Lung (tissue), 12 donors: Measurements from ENCODE around the gene TMCC1. TPM values are rescaled to one million over a fixed set of nuclear protein-coding genes. Genes with fewer than 3 reads are reported as not detected.

ENCODE experiments used
- ATAC-seq: fragments of 200-7000 bp; cut with Tn5 transposase; one replicate; pipeline ENCODE4 v1.9.1; 2020; ENCODE audit warnings: moderate number of reproducible peaks; ENCODE audit not compliant: insufficient read depth, low FRiP score
- DNase-seq, 3 donors: peaks; one replicate each; pipeline ENCODE4 v3.0.0-alpha.2; 2013 to 2017
- H3K27ac ChIP-seq, 2 donors: one replicate each; pipeline ENCODE4 v1.5.1; 2013; ENCODE audit warnings: mild to moderate bottlenecking in 2 of 2, moderate library complexity in 2 of 2, control low read depth in 1 of 2, inconsistent platforms in 1 of 2, low read depth in 1 of 2, low read length in 1 of 2
- H3K27me3 ChIP-seq, 3 donors: one replicate each; pipeline ENCODE4 v1.5.1; 2013; ENCODE audit warnings: low read length in 2 of 3; ENCODE audit not compliant: control insufficient read depth in 3 of 3, insufficient read depth in 3 of 3
- H3K36me3 ChIP-seq, 4 donors: one replicate each; pipeline ENCODE4 v1.5.1; 2013; ENCODE audit warnings: low read length in 4 of 4, mild to moderate bottlenecking in 1 of 4, moderate library complexity in 1 of 4; ENCODE audit not compliant: control insufficient read depth in 4 of 4, insufficient read depth in 4 of 4
- H3K4me1 ChIP-seq, 5 donors: one replicate each; pipeline ENCODE4 v1.5.1; 2013; ENCODE audit warnings: low read length in 5 of 5, mild to moderate bottlenecking in 2 of 5, moderate library complexity in 1 of 5; ENCODE audit not compliant: control insufficient read depth in 5 of 5, insufficient read depth in 5 of 5
- H3K4me3 ChIP-seq: one replicate; pipeline ENCODE4 v1.5.1; 2013; ENCODE audit warnings: mild to moderate bottlenecking, control low read depth, moderate library complexity
- H3K9ac ChIP-seq, 2 donors: one replicate each; pipeline ENCODE4 v1.5.1; 2013; ENCODE audit warnings: low read length in 2 of 2, control low read depth in 1 of 2; ENCODE audit not compliant: insufficient read depth in 1 of 2
- H3K9me3 ChIP-seq, 4 donors: one replicate each; pipeline ENCODE4 v1.5.1; 2013; ENCODE audit warnings: low read length in 3 of 4, mild to moderate bottlenecking in 1 of 4, moderate library complexity in 1 of 4; ENCODE audit not compliant: control insufficient read depth in 4 of 4, insufficient read depth in 3 of 4
- WGBS, 2 donors: extraction: QIAGEN DNeasy Blood & Tissue Kit; methylation state at CpG; one replicate each; pipeline ENCODE4 v1.1.7; 2013; 5-methylcytosine and 5-hydroxymethylcytosine counted together
- polyA plus RNA-seq, 2 donors: library from polyadenylated mRNA; stranded (reverse); fragments of 200-250 nt; gene quantifications; one replicate each; pipeline ENCODE4 v1.2.1, GENCODE V29; 2013
- total RNA-seq, 2 donors: library from RNA; depleted of rRNA in 1 of 2; stranded (reverse); fragments of >200 nt in 1 of 2; gene quantifications; one replicate each; pipeline ENCODE4 v1.2.1, GENCODE V29; 2014 to 2021
- TF ChIP-seq, protein P1 (sequence below): IDR thresholded peaks from 2 replicates; pipeline ENCODE4 v1.5.1; 2012; ENCODE audit warnings: mild to moderate bottlenecking; ENCODE audit errors: control extremely low read depth, extremely low read depth
- donor health status: control.
- donor health status: control.
- donor health status: Bipolar disorder and iron deficiency.
- donor health status: healthy.
- donor health status: DM: yes; HTN: yes; CAD: no.

TMCC1 gene
- total and polyA plus RNA-seq, 4 donors: 8.7 to 39.4 (median 22.8) TPM

DNA sequence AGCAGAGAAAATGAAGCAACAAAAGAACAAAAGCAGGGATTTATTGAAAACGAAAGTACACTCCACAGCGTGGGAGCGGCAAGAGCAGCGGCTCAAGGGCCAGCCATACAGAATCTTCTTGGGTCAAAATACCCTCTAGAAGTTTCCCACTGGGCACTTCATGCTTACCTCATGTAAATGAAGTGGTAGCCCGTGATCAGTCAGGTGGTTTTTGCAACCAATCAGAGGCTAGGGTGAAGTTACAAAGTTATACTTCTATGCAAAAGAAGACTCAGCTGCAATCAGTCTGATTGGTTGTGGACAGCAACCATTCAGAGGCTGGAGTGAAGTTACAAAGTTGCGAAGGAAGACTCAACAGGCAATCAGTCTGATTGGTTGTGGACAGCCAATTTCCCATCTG, 43.2 kb upstream of the TMCC1 start:
- peak; percentile 27 to 42 (median 42) for DNase-seq

DNA sequence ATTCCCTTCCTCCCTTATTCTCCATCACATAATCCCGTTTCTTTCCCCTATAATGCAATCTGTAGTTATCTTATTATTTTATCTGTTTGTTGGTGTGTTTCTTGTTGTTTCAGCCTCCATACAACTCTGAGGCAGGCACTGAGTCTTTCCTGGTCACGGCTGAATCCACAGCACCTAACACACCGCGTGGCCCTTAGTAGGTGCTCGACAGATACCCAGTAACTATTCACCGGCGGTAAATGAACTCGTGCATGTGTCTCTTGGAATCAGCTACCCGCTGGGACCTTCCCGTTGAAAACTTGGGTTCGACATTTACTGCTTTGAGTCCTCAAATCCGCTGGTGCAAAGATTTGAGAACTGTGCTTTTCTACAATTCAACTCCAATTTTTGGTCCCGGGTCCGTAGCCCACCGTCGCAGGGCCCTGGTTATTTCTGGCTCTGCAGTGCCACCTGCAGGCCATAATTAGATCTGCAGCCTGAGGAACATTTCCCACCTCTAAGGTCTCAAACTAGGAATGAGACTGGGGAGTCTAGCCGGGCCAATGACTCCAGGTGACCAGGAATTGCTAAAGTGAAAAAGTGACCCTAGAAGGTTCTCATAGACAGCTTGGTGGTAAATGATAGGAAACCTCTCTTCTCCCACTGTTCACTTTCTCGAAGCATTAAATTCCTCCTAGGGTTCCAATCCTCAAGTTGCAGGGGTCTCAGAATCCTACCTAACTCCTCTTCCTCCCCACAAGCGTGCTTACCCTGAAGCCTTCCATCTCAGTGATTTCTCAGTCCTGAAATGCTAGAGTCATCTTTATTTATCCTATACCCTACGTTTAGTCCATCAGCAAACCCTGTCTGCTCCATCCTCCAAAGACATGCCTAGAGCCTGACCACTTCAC, 41.0 kb upstream of the TMCC1 start:
- TF ChIP-seq, protein P1, sequence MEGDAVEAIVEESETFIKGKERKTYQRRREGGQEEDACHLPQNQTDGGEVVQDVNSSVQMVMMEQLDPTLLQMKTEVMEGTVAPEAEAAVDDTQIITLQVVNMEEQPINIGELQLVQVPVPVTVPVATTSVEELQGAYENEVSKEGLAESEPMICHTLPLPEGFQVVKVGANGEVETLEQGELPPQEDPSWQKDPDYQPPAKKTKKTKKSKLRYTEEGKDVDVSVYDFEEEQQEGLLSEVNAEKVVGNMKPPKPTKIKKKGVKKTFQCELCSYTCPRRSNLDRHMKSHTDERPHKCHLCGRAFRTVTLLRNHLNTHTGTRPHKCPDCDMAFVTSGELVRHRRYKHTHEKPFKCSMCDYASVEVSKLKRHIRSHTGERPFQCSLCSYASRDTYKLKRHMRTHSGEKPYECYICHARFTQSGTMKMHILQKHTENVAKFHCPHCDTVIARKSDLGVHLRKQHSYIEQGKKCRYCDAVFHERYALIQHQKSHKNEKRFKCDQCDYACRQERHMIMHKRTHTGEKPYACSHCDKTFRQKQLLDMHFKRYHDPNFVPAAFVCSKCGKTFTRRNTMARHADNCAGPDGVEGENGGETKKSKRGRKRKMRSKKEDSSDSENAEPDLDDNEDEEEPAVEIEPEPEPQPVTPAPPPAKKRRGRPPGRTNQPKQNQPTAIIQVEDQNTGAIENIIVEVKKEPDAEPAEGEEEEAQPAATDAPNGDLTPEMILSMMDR: peak; percentile 89
- H3K9ac ChIP-seq: no peak overlapping the region
- no peaks in the 10 kb centered on the region for H3K27me3 ChIP-seq
- DNase-seq (peak; percentile 41 to 63 (median 62)), ATAC-seq (peak; percentile 76)
- H3K4me1 ChIP-seq: no peaks in the 10 kb centered on the region
- 33 to 37% methylated on average over 20 of the region's 20 CpGs for WGBS, 2 donors
- peaks cover 0 to 4% (median 2%) of the 10 kb centered on the region in 4 donors for H3K9me3 ChIP-seq
- no peaks in the 10 kb centered on the region for H3K36me3 ChIP-seq
- H3K27ac ChIP-seq: no peak overlapping the region
- no peak overlapping the region for H3K4me3 ChIP-seq

More for the DNA sequence above, 43.2 kb upstream of the TMCC1 start:
- ATAC-seq: peak; percentile 45
- 33 to 42% methylated on average over 6 of the region's 6 CpGs for WGBS, 2 donors
- H3K27me3 ChIP-seq: no peaks in the 10 kb centered on the region
- H3K36me3 ChIP-seq: no peaks in the 10 kb centered on the region
- no peaks in the 10 kb centered on the region for H3K9me3 ChIP-seq
- H3K4me1 ChIP-seq: no peaks in the 10 kb centered on the region
- TF ChIP-seq, protein P1: no peak
- H3K9ac ChIP-seq: no peak overlapping the region
- H3K27ac ChIP-seq: no peak overlapping the region
- no peak overlapping the region for H3K4me3 ChIP-seq

- TF ChIP-seq, protein P1: no peak
- Histone ChIP-seq H3K27ac (no peak overlapping the region), H3K9ac (no peak overlapping the region), H3K27me3 (no peaks in the 10 kb centered on the region), H3K4me1 (no peaks in the 10 kb centered on the region), H3K36me3 (no peaks in the 10 kb centered on the region), H3K4me3 (no peak overlapping the region), H3K9me3 (peaks cover 0 to 6% (median 2%) of the 10 kb centered on the region in 4 donors)
- DNase-seq: no peak
- WGBS, 2 donors: 89 to 92% methylated on average over 4 of the region's 4 CpGs
- no peak for ATAC-seq
Observed at GRCh38 chr3:129933471-129933870, 40.0 kb upstream of the TMCC1 start.
